GM13977 (cell line): Measurements from ENCODE around the gene ITPR3.
A peak's percentile ranks its signal among the peaks of the same experiment; 100 is the strongest.

Experiments used
- DNase-seq: peaks from one replicate; pipeline ENCODE4 v3.0.0; 2012; ENCODE audit warnings: low spot score
- in situ Hi-C: fragments of 300-500 bp; cut with MboI; formaldehyde crosslinking; loops from one replicate; pipeline ENCODE4 v1.12.0; 2022; ENCODE audit warnings: low sequenced_read_pairs, low pct_unique_long_range_greater_than_20kb, mixed read lengths, inconsistent platforms; ENCODE audit not compliant: unreplicated experiment
- TF ChIP-seq, protein P1 (sequence below): IDR thresholded peaks from 2 replicates; pipeline ENCODE4 v1.5.1; 2012; ENCODE audit warnings: mild to moderate bottlenecking, control low read depth; ENCODE audit not compliant: insufficient read depth; ENCODE audit errors: extremely low read depth, missing control alignments

The ITPR3 gene

DNA sequence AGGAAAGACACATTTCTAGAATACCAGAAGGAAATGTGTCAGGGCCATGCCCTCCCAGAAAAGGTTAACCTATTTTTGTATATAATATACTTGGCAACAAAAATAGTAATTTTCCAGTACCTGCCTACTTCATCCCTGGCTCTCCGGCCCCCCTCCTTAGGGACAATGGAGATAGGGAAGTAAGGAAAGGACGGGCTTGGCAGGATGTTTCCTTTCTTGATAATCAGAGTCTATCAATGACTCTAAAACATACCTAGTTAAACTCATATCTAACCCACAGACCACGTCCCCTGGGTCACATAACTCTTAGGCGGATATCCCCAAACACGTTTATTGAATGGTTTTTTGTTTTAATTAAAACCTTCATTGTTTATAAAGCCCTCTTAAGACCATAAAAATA, 78.6 kb downstream of the ITPR3 start:
- TF ChIP-seq, protein P1, sequence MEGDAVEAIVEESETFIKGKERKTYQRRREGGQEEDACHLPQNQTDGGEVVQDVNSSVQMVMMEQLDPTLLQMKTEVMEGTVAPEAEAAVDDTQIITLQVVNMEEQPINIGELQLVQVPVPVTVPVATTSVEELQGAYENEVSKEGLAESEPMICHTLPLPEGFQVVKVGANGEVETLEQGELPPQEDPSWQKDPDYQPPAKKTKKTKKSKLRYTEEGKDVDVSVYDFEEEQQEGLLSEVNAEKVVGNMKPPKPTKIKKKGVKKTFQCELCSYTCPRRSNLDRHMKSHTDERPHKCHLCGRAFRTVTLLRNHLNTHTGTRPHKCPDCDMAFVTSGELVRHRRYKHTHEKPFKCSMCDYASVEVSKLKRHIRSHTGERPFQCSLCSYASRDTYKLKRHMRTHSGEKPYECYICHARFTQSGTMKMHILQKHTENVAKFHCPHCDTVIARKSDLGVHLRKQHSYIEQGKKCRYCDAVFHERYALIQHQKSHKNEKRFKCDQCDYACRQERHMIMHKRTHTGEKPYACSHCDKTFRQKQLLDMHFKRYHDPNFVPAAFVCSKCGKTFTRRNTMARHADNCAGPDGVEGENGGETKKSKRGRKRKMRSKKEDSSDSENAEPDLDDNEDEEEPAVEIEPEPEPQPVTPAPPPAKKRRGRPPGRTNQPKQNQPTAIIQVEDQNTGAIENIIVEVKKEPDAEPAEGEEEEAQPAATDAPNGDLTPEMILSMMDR: no peak
- DNase-seq: no peak
- in situ Hi-C loops: loop anchor here (10.0 kb wide), 1 partner anchor 115 kb away; the partner anchor contains the start of gene BAK1

- DNase-seq: peak; percentile 70
- in situ Hi-C loops: loop anchor here (10.0 kb wide), 1 partner anchor 116 kb away; the partner anchor contains the start of gene BAK1
- TF ChIP-seq, protein P1: peak; percentile 91
These were observed 79.4 kb downstream of the ITPR3 start for GRCh38 chr6:33700391-33701050.

- in situ Hi-C loops: loop anchor here (10.0 kb wide), 1 partner anchor 118 kb away; the partner anchor contains the start of gene BAK1
- TF ChIP-seq, protein P1: peak; percentile 40
- DNase-seq: no peak
These were observed 81.3 kb downstream of the ITPR3 start for GRCh38 chr6:33702345-33702977.

- TF ChIP-seq, protein P1: no peak
- DNase-seq: no peak
- in situ Hi-C loops: loop anchor here (10.0 kb wide), 1 partner anchor 120 kb away; the partner anchor contains the start of gene BAK1
These were observed 83.3 kb downstream of the ITPR3 start for GRCh38 chr6:33704215-33705066.

GRCh38 chr6:33705268-33705885, 84.3 kb downstream of the ITPR3 start:
- in situ Hi-C loops: loop anchor here (10.0 kb wide), 1 partner anchor 121 kb away; the partner anchor contains the start of gene BAK1
- TF ChIP-seq, protein P1: no peak
- DNase-seq: no peak
